GM19025 (cell line): Measurements from ENCODE around the gene GLI3.

Source experiments
- ATAC-seq: cut with Tn5 transposase; IDR thresholded peaks from one replicate; pipeline ENCODE4 v1.9.1; 2021; ENCODE audit warnings: mild to moderate bottlenecking, low read depth, moderate library complexity; ENCODE audit not compliant: unreplicated experiment

The GLI3 gene

DNA sequence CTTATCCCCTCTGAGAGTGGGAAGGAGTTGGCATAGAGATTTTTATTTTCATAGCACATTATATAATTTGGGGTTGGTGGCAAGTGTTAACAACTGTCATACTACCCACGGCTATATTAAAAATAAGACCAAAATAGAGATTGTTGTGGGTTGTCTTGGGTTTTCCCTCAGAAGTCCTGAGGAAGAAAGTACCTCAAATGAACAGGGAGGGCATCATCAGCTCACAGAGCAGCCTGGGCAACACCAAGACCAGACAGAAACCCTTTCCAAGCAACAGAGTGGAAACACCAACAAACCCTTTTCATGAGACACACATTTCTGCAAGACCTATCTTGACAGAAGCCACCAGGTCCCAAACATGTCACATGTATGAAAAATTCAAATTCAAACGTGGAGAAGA lies 121.2 kb downstream of the GLI3 start:
- ATAC-seq: no peak

DNA sequence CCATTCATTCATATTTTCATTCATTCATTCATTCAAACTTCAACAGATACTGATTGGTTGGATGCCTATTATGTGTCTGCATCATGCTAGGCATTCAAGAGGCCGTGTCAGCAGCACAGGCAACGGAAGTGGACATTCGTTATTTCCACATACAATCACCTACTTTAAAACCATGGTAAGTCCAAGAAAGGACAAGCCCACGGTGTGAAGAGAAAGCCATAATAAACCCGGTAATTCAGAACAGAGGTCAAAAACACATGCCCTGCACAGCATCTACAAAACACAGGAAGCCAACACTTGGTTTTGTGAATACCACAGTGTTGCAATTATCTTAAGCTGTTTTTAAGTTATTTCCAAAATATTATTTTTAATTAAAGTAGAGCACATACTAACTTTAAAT lies 126.7 kb downstream of the GLI3 start:
- ATAC-seq: no peak

DNA sequence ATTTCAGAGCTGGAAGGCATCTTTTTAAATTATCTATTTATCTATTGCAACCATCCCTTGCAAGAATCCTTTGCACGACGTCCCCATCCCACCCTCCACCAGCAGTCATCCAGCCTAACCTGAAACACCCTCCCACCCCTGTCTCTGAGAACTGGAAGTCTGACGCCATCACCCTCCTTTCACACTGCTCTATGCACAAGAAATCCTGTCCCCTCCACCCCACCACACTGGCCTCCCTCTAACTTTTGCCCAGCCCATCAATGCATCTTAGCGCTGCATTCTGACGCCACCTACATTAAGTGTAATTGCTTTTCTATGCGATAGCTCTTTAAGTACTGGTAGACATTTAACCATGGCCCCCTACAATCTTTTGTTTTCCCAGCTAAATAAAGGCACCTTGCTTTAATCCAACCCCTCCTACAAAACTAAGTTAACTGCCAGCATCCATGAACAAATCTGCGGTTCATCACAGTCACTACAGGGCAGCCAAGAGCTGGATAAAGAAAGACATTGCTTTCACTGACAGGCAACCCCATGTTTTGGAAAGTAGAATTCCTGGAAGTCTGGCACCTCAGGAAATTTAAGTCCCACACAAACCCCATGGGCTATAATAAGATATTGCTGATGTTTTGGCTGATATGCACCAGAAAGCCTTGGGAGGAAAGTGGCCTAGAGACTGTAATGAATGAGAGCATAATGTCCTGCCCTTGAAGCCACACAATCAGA lies 128.0 kb downstream of the GLI3 start:
- ATAC-seq: no peak

DNA sequence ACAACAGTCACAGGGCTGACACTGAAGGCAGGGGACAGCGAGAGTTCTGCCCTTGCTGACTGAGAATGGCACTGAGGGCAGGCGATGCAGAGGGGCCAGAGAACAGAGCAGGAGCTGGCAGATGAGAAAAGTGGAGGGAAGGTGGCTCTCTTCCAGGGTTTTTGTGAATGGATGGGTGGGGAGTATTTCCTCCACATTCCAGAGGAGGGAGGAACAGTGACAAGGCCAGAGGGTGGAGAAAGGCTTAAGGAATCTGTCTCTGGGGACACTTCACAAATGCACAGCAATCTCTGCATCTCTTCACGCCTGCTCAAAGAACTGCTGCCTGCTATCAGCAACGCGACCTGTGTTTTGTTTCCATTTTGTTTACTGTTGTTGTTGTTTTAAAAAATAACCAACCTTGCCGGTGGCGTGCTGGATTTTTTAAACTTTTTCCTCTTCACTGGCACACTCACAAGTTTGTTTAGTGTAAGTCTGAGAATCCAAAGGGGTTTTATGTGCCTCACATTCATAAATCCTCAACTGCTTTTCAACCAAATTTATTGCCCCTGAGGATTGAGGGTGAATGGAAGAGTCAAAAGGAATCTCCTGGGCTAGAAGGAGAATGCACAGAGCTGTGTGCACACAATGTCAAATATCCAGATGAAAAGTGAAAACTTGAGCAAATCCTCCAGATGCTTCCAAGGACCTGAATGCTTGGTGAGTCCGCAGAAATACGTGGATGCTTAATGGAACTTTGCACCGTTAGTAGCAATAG lies 129.3 kb downstream of the GLI3 start:
- ATAC-seq: no peak

DNA sequence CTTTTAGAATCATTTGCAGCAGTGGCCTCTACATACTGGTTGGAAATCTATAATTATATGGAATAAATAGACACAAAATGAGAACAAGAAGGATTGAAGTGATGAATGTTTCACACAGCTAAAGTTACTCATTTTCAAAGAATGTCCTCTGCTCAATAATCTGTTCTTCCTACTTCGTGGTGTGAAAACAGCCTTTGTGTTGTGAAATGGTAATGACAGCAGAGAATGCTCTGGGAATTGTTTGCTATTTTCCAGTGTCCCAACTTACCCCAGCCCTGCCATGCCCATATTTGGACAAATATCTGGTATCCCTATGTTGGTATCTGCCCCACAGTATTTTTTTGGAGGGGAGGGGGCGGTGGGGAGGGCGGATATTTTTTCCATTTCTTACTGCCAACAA lies 130.4 kb downstream of the GLI3 start:
- ATAC-seq: no peak

DNA sequence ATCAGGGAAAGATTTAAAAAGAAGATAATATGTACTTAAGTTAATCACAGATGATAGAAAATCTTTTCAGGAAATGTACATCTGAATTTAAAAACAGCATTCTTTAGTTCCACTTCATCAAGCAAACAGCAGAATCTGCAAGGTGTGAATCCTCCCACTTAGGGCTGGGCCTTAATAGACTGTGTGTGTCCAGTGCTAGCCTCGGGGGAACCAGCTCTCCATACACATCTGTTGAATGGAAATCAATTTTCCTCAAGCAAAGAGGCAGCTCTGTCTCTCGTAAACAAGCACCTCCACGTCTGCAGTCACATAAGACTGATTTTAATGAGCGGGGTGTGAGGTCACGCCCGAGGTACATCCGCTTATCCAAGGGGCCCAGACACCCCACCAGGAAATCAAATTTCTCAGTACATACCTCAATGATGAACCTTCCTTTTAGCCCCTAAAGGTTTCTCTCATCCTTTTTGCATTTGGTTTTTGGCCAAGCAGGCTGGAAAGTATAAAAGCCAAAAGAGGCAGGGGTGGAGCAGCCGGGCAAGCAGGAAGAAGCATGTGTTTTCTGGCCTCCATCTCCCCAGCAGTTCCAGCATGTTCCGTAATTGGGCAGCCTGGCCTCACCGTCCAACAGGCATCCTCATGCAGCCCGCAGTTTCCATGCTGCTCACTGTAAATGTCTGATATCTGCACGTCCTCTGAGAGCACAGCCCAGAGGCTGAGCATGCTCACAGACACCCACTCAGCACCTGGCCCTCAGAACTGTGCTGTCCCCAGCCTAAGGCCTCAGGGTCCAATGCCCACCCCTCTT lies 131.3 kb downstream of the GLI3 start:
- ATAC-seq: no peak

DNA sequence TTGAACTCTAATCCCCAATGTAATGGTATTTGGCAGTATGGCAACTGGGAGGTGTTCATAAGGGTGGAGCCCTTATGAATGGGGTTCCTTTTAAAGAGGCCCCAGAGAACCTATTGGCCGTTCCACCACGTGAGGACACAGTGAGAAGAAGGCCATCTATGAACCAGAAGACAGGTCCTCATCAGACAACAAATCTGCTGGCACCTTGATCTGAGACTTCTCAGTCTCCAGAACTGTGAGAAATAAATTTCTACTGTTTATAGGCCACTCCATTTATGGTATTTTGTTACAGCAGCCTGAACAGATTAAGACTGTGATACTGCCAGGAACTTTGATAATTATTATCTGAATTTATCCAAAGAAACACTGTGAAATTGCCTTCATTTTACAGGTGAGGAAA lies 132.3 kb downstream of the GLI3 start:
- no peak for ATAC-seq

DNA sequence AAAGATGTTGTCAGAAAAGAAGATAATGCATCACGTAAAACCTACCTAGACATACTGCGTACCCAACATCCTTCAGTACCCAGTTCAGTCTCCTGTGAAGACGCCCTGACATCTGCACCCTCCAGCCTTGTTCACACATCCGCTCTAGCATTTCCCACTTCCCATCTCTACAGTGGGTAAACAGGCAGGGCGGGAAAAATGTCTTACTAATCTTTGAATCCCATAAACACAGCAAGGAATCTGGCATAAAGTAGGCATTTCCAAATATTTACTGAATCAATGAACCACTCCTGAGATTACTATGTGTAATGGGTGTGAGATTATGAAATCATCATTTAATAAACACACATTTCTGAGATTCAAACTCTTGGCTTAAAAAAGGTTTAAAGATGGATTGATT lies 132.8 kb downstream of the GLI3 start:
- no peak for ATAC-seq

DNA sequence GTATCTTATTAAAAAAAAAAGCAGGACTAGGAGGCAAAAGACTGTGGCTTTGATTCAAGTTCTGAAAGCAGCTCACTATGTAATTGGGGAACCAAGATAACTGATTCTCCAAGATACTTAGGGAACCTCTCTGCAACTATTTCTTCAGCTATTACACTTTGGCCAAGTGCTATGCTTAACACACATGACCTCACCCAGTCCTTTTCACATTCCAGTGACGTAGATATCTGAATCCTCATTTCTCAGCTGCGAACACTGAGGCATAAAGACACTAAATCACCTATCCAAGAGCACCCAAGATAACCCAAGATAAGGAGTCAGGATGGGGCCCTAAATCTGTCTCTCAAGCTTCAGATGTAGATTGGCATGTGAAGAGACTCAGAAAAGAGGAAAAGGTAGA lies 133.6 kb downstream of the GLI3 start:
- ATAC-seq: no peak

DNA sequence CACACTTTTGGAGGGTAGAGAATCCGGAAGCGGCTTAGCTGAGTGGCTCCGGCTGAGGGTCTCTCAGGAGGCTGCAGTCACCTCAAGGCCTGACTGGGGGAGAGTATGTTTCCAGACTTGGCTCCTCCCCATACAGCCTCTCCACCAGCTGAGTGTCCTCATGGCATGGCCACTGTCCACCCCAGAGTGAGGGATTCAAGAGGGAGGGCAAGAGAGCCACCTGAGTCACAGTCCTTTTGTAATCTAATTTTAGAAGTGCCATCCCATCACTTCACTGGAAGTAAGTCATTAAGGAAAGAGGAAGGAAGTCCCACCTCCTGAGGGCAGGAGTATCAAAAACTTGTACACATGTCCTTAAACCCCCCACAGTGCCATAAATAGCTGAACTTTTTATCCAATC lies 134.0 kb downstream of the GLI3 start:
- no peak for ATAC-seq

DNA sequence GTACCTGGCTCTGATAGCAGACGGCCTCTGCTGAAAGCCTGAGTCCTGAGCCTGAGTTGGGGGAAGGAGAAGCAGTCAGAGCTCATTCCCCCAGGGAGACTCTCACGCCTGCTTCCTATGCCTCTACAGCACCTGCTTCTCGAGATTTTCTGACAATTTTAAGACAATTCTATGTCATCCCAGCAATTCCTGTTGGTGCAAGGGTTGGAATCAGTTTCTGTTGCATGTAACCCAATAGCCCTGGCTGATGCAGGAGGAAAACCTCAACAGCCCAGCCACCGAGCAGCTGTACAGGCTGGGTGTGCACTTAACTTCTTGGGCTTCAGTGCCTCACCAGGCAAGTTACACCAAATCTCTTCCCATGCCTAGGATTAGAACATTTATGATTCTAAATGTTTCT lies 134.7 kb downstream of the GLI3 start:
- no peak for ATAC-seq

DNA sequence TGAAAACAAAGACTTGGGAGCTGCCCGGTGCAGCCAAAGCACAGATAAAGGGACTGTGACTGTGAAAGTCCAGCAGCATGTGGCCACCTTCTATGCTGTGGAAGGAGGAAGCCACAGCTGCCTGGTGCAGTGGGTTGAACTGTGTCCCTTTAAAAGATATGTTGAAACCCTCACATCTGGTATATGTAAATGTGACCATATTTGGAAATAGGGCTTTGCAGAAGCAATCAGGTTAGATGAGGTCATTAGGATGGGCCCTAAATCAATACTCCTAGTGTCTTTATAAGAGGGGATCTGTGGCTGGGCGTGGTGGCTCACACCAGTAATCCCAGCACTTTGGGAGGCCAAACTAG lies 136.9 kb downstream of the GLI3 start:
- ATAC-seq: no peak

DNA sequence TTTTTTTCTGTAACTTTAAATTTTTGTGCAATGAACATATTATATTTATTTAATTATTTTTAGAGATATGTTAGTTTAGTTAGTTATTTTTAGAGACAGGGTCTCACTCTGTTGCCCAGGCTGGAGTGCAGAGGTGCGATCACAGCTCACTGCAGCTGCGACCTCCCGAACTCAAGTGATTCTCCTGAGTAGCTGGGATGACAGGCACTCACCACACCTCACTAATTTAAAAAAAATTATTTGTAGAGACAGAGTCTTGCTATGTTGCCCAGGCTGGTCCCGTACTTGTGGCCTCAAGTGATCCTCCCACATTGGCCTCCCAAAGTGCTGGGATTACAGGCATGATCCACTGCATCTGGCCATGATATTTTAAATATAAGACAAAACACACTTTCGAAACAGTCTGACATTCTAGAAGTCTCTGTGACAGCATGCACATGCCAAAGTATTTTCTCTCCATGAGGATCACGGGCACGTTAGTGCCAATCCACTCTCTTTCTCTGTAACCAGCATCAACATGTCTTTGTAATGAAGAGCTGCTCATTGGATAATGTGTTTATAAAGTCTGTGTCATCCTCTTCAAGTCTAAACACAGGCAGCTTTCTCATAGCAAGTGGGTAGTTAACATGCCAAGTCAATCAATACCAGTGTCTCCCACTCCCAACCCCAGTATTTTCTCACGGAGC lies 137.4 kb downstream of the GLI3 start:
- no peak for ATAC-seq

DNA sequence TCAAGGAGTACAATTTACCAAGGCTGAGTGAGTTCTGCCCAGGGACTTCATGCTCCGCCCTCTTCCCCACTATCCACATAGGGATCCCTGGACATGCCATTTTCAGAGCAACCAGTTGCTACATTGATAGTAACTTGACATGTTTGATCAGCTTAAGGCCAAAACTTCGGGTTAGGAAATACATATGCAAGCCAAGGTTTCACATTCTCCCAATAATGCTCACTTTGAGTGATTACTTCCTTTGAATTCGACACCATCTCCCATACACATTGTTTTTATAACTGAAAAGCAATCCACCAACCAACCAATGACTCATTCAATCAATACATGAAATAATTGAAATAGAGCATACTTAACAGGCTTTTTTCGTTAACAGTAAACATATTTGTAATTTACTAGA lies 137.9 kb downstream of the GLI3 start:
- ATAC-seq: no peak

DNA sequence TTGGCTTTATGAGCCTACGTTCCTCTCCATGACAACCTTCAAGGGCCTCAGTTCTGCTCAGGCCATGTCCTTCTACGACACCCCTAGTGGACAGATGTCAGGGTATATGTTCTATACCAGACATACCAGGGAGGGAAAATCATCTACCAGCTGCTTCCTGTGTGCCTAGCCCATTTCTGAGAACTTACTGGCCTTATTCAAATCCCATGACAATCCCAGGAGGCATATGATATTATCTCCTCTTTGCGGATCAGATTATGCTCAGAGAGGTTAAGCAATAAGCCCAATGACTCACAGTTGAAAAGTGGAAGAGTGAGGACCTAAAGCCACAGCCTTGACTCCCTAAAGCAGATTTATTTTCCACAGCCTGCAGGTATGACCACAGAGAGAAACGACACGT lies 139.3 kb downstream of the GLI3 start:
- ATAC-seq: no peak

DNA sequence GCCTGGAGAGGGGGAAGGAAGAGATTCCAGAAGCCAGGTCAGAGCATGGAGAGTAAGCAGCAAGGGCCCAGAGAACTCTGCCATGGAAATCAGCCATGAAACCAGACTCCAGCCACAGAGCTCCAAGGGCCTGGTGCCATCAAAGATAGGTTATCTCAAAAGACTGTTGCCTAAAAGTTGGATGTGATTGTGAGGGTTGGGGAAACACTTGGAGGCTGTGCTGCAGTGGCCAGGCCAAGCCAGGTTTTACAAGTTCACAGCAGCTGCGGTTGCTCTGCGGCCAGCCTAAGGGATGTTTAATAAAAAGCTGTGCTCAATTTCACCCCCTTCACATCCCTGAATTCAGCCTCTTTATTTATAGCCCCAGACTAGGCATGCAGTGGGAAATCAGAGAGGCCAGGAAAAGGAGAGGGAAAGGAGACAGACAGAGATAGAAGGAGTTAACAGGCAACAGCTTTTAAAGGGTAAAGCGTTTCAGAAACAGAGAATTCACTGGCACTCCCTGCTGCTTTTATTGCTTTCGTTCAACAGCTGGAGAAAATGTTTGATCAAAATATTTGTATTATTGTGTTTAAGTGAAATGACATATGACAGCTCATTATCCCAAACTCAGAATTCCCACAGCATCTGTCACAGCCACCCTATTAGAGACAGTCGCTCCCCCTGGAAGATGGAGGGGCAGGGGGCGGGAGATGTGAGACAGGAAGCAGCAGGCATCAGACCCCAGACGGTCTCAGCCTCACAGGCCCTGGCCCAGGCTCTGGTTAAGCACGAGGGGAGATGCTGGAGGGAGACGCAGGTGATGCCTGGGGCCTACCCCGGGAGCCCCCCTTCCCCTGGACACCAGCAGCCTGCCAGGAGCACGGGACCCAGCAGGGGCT lies 140.1 kb downstream of the GLI3 start:
- ATAC-seq: no peak

DNA sequence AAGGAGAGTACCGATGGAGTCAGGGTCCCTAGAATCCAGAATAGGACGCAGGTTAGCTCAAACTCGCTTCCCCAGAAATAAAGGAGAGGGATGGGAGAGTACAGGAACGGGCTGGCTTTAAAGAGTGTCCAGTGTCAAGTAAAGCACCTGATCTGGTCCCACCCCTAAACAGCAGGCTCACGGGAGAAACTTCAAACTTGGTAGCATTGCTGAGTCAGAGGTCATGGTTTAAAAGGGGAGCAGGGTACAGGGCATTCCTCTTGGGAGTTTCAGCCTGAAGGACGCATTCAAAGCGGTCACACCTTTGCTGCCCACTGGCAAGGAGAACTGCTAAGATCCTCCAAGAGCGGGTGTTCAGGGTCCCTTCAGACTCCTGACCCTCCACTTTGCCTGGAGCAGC lies 140.7 kb downstream of the GLI3 start:
- ATAC-seq: no peak

DNA sequence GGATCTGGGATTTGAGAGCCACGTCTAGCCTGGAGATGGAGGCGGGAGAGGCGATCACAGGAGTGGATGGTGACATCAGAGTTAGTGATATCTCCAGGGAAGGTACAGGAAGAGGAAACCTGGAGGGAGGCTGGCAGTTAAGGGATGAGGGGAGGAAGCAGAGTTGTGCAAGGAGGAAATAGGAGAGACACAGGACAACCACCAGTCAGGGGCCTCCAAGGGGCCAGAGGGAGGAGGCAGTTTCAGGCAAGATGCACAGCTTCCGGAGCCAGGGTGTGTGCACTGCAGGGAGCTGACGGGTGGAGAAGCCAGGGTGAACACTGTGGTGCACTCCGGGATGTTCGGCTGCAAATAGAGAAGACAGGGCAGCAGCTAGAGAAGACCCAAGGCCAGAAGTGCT lies 141.2 kb downstream of the GLI3 start:
- no peak for ATAC-seq

DNA sequence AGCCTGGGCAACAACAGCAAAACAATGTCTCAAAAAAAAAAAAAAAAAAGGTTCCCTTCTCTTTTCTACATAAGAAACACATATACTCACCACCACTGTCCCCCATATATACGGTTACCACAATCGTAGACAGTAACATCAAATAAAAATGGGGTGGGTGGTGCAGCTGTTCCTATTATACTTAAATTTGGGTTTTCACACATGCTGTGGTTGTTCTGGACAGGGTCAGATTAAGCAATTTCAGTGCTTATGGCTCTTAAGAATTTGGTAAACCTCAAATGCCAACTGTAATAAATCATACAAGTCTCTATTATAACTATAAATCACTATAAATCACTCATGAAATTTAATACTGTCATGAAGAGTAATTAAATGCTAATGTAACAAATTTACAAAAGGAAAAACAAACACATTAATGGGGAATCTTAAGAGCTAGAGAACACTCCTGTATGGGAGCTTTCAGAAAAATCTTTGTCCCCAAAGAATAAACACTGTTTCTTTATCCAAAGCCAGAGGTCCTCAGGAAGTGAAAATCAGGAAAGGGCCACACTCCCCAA lies 143.6 kb downstream of the GLI3 start:
- ATAC-seq: no peak
